GM10266 (cell line): ENCODE data around the gene ANKRD9.

Source experiments
- DNase-seq: peaks from one replicate; pipeline ENCODE4 v3.0.0; 2012; ENCODE audit errors: extremely low spot score
- CTCF ChIP-seq: IDR thresholded peaks from 2 replicates; pipeline ENCODE4 v1.5.1; 2012; ENCODE audit warnings: mild to moderate bottlenecking, low read depth; ENCODE audit not compliant: control insufficient read depth, insufficient read depth; ENCODE audit errors: missing control alignments

The ANKRD9 gene

GRCh38 chr14:102517392-102518062 lies 8.0 kb upstream of the ANKRD9 start:
- peak; percentile 65 for DNase-seq
- no peak for TF ChIP-seq CTCF

GRCh38 chr14:102516531-102517391 lies 7.2 kb upstream of the ANKRD9 start:
- peak; percentile 89 for DNase-seq
- peak; percentile 96 for TF ChIP-seq CTCF

- TF ChIP-seq CTCF: no peak
- no peak for DNase-seq
Observed at GRCh38 chr14:102514987-102515733, 5.6 kb upstream of the ANKRD9 start.

- no peak for TF ChIP-seq CTCF
- no peak for DNase-seq
Observed at GRCh38 chr14:102513899-102514772, 4.6 kb upstream of the ANKRD9 start.

GRCh38 chr14:102512793-102513300 lies 3.3 kb upstream of the ANKRD9 start:
- TF ChIP-seq CTCF: no peak
- no peak for DNase-seq

GRCh38 chr14:102511538-102511937 lies 2.0 kb upstream of the ANKRD9 start:
- no peak for TF ChIP-seq CTCF
- DNase-seq: no peak
